A673 (cell line): ENCODE measurements around the gene HOXA13. TPM values are rescaled to one million over a fixed set of nuclear protein-coding genes. Genes with fewer than 3 reads are reported as not detected.

Experiments
- BruUV-seq: library from RNA; stranded (reverse); fragments of 400-500 nt; replicated peaks from 2 replicates; lab custom pipeline; 2021; lab: Mats Ljungman, UMichigan
- CTCF ChIA-PET: fragments of 300-600 bp; sonication (Branson Sonifier 250); formaldehyde crosslinking; loops from one replicate; lab custom pipeline; 2022; ENCODE audit warnings: antibody characterized with exemption; lab: Charles Lee
- POLR2A ChIA-PET: fragments of 300-600 bp; sonication (Branson Sonifier 250); formaldehyde crosslinking; loops from one replicate; lab custom pipeline; 2022; ENCODE audit warnings: antibody characterized with exemption; ENCODE audit not compliant: low non-redundant PET; lab: Charles Lee
- DNase-seq: peaks from one replicate; pipeline ENCODE4 v3.0.0-alpha.2; 2015; ENCODE audit warnings: low spot score
- H3K27ac ChIP-seq: fragments of 200-600 bp; sonication (generic); 2 replicates; pipeline ENCODE4 v1.5.1; 2016; ENCODE audit warnings: mixed run types, low read depth, mild to moderate bottlenecking, mixed read lengths, antibody characterized with exemption, low read length; ENCODE audit not compliant: poor library complexity, severe bottlenecking
- H3K27me3 ChIP-seq: fragments of 200-600 bp; sonication (generic); replicated peaks from 2 replicates; pipeline ENCODE4 v1.6.1; 2017; ENCODE audit warnings: mixed run types, low read depth, mild to moderate bottlenecking, mixed read lengths, antibody characterized with exemption, low read length; ENCODE audit not compliant: insufficient read depth, poor library complexity
- H3K36me3 ChIP-seq: fragments of 200-600 bp; sonication (generic); 2 replicates; pipeline ENCODE4 v1.6.1; 2016; ENCODE audit warnings: mixed run types, mild to moderate bottlenecking, mixed read lengths, antibody characterized with exemption, low read length; ENCODE audit not compliant: insufficient read depth, poor library complexity, severe bottlenecking
- H3K4me1 ChIP-seq: fragments of 200-600 bp; sonication (generic); 2 replicates; pipeline ENCODE4 v1.6.1; 2017; ENCODE audit warnings: mixed run types, mild to moderate bottlenecking, mixed read lengths, antibody characterized with exemption, low read length; ENCODE audit not compliant: insufficient read depth, poor library complexity, severe bottlenecking
- H3K4me3 ChIP-seq: fragments of 200-600 bp; sonication (generic); 2 replicates; pipeline ENCODE4 v1.5.1; 2016; ENCODE audit warnings: low read depth, mixed run types, mild to moderate bottlenecking, mixed read lengths, low read length; ENCODE audit not compliant: poor library complexity, severe bottlenecking
- H3K9me3 ChIP-seq: fragments of 200-600 bp; sonication (generic); 2 replicates; pipeline ENCODE4 v1.6.1; 2016; ENCODE audit warnings: mixed run types, low read depth, mild to moderate bottlenecking, mixed read lengths, antibody characterized with exemption, low read length; ENCODE audit not compliant: poor library complexity, severe bottlenecking
- CTCF ChIP-seq: fragments of 300-800, 200-600 bp; sonication (generic); conservative IDR thresholded peaks from 2 replicates; pipeline ENCODE4 v1.5.1; 2017; ENCODE audit warnings: low read depth, mild to moderate bottlenecking, antibody characterized with exemption, low read length, moderate library complexity, mixed read lengths
- EZH2 ChIP-seq: fragments of 200-600 bp; sonication (generic); IDR thresholded peaks from 2 replicates; pipeline ENCODE4 v1.6.1; 2017; ENCODE audit warnings: borderline replicate concordance, low read depth, mild to moderate bottlenecking, mixed read lengths, antibody characterized with exemption, low read length; ENCODE audit not compliant: poor library complexity, severe bottlenecking
- intact Hi-C: fragments of 100-400 bp; cut with micrococcal nuclease; formaldehyde crosslinking; loops from one replicate; pipeline ENCODE4 v1.10.0; 2022; ENCODE audit not compliant: unreplicated experiment
- total RNA-seq: library from RNA; stranded (reverse); gene quantifications from 2 replicates; pipeline ENCODE4 v1.2.3, GENCODE V29; 2021

HOXA13 gene
- total RNA-seq, 1 experiment from 2014 or later: not detected

GRCh38 chr7:27174874-27175625 lies 24.8 kb downstream of the HOXA13 start:
- DNase-seq: no peak
- Histone ChIP-seq H3K4me1 (peaks cover 7% of the 10 kb centered on the region), H3K4me3 (no peak overlapping the region), H3K27me3 (peaks cover 95% of the 10 kb centered on the region), H3K27ac (no peak overlapping the region), H3K9me3 (no peaks in the 10 kb centered on the region), H3K36me3 (no peaks in the 10 kb centered on the region)
- intact Hi-C loops: no loop called here
- ChIA-PET CTCF (no interaction called here), POLR2A (no interaction called here)
- no TSS peak for BruUV-seq
- no peak for TF ChIP-seq EZH2
- no peak for TF ChIP-seq CTCF

GRCh38 chr7:27173956-27174873 lies 25.7 kb downstream of the HOXA13 start, which contains the start of gene HOXA10:
Gene HOXA10, minus strand, starts transcription at chr7:27174320. Its CDS starts 14 bp downstream, at chr7:27174306.
- DNase-seq: no peak
- POLR2A ChIA-PET: no interaction called here
- intact Hi-C loops: no loop called here
- peak within 1 kb of the TSS; percentile 41 for H3K4me3 ChIP-seq
- H3K27me3 ChIP-seq: peaks cover 90% of the 10 kb centered on the region
- H3K27ac ChIP-seq: no peak within 1 kb of the TSS
- TF ChIP-seq CTCF (no peak), EZH2 (peak; percentile 33)
- H3K36me3 ChIP-seq: no peaks in the 10 kb centered on the region
- peaks cover 7% of the 10 kb centered on the region for H3K4me1 ChIP-seq
- no peaks in the 10 kb centered on the region for H3K9me3 ChIP-seq
- BruUV-seq: no TSS peak
- CTCF ChIA-PET: no interaction called here

GRCh38 chr7:27173511-27173955 lies 26.4 kb downstream of the HOXA13 start:
- intact Hi-C loops: no loop called here
- TF ChIP-seq EZH2 (peak; percentile 96), CTCF (no peak)
- Histone ChIP-seq H3K9me3 (no peaks in the 10 kb centered on the region), H3K36me3 (no peaks in the 10 kb centered on the region), H3K4me3 (peak overlapping the region; percentile 41), H3K27ac (no peak overlapping the region), H3K4me1 (peaks cover 7% of the 10 kb centered on the region), H3K27me3 (peaks cover 86% of the 10 kb centered on the region)
- no TSS peak for BruUV-seq
- CTCF ChIA-PET: no interaction called here
- POLR2A ChIA-PET: no interaction called here
- DNase-seq: no peak
